ENCODE measurements around the gene NOS3. TPM values are rescaled to one million over a fixed set of nuclear protein-coding genes. Genes with fewer than 3 reads are reported as not detected.
"Not testable (repeated sequence)": the region's sequence is repeated elsewhere in the genome, so short reads cannot be mapped to it uniquely, and the experiment has no call there.

The NOS3 gene
- total RNA-seq, 1 donor from 2014 or later, result 1.7 TPM

DNA sequence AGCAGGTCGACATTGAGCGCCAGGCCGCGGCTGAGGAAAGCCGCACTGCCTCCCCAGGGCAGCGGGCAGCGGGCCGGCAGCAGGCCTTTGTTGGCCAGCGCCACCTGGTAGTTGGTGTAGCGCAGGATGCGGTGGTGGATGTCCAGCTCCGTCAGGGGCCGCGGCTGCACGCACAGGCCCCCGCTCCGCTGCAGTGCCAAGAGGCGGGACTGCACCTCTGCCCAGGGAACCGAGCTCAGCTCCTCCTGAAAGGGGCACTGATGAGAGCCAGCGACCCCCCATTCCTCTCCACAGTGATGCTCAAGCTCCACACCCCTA, 28.3 kb downstream of the NOS3 start:
- Mint-ChIP-seq H3K36me3 (no peaks in the 10 kb centered on the region), H3K27me3 (peaks cover 67% of the 10 kb centered on the region), H3K4me3 (peak overlapping the region; percentile 71), H3K9me3 (no peaks in the 10 kb centered on the region), H3K4me1 (ENCODE audit: unreplicated experiment) (peaks cover 17% of the 10 kb centered on the region), H3K27ac (peak overlapping the region; percentile 53)
- no peak for DNase-seq (ENCODE audit: extremely low spot score, unreplicated experiment)
- TF ChIP-seq CTCF (conservative IDR thresholded peaks at IDR 0.05), result no peak

- peak overlapping the region; percentile 46 for H3K4me3 Mint-ChIP-seq
- no peaks in the 10 kb centered on the region for H3K9me3 Mint-ChIP-seq
- peaks cover 68% of the 10 kb centered on the region for H3K27me3 Mint-ChIP-seq
- TF ChIP-seq CTCF (conservative IDR thresholded peaks at IDR 0.05), result no peak
- no peaks in the 10 kb centered on the region for H3K36me3 Mint-ChIP-seq
- H3K4me1 Mint-ChIP-seq (ENCODE audit: unreplicated experiment), result peaks cover 16% of the 10 kb centered on the region
- DNase-seq (ENCODE audit: extremely low spot score, unreplicated experiment), result no peak
- H3K27ac Mint-ChIP-seq, result peak overlapping the region; percentile 60
These were observed 29.4 kb downstream of the NOS3 start for GRCh38 chr7:151020231-151020630.

- Mint-ChIP-seq H3K4me3 (no peak overlapping the region), H3K27ac (peak overlapping the region; percentile 85), H3K9me3 (no peaks in the 10 kb centered on the region), H3K27me3 (peaks cover 65% of the 10 kb centered on the region), H3K36me3 (no peaks in the 10 kb centered on the region), H3K4me1 (ENCODE audit: unreplicated experiment) (peaks cover 21% of the 10 kb centered on the region)
- no peak for DNase-seq (ENCODE audit: extremely low spot score, unreplicated experiment)
- no peak for TF ChIP-seq CTCF (conservative IDR thresholded peaks at IDR 0.05)
These were observed 32.4 kb downstream of the NOS3 start for GRCh38 chr7:151023232-151023631.

GRCh38 chr7:151024435-151025056, 33.7 kb downstream of the NOS3 start, which contains the start of gene ATG9B:
ATG9B (minus strand) TSS chr7:151024494; CDS start chr7:151024423, 71 bp downstream.
- no peaks in the 10 kb centered on the region for H3K36me3 Mint-ChIP-seq
- H3K27ac Mint-ChIP-seq, result peak within 1 kb of the TSS; percentile 100
- peaks cover 54% of the 10 kb centered on the region for H3K27me3 Mint-ChIP-seq
- no peak for DNase-seq (ENCODE audit: extremely low spot score, unreplicated experiment)
- H3K9me3 Mint-ChIP-seq, result no peaks in the 10 kb centered on the region
- peak within 1 kb of the TSS; percentile 79 for H3K4me3 Mint-ChIP-seq
- no peak for TF ChIP-seq CTCF (conservative IDR thresholded peaks at IDR 0.05)
- H3K4me1 Mint-ChIP-seq (ENCODE audit: unreplicated experiment), result peaks cover 23% of the 10 kb centered on the region

- peaks cover 38% of the 10 kb centered on the region for H3K27me3 Mint-ChIP-seq
- peak overlapping the region; percentile 94 for H3K4me3 Mint-ChIP-seq
- H3K4me1 Mint-ChIP-seq (ENCODE audit: unreplicated experiment), result peaks cover 22% of the 10 kb centered on the region
- TF ChIP-seq CTCF (conservative IDR thresholded peaks at IDR 0.05), result no peak
- no peak for DNase-seq (ENCODE audit: extremely low spot score, unreplicated experiment)
- H3K36me3 Mint-ChIP-seq, result no peaks in the 10 kb centered on the region
- no peaks in the 10 kb centered on the region for H3K9me3 Mint-ChIP-seq
- peak overlapping the region; percentile 100 for H3K27ac Mint-ChIP-seq
These were observed 35.3 kb downstream of the NOS3 start for GRCh38 chr7:151025924-151026671.

GRCh38 chr7:151026771-151027727, 36.2 kb downstream of the NOS3 start:
- not testable (repeated sequence) for DNase-seq (ENCODE audit: extremely low spot score, unreplicated experiment); H3K36me3 Mint-ChIP-seq; H3K9me3 Mint-ChIP-seq
- Mint-ChIP-seq H3K27ac (peak overlapping the region; percentile 100), H3K4me1 (ENCODE audit: unreplicated experiment) (peaks cover 22% of the 10 kb centered on the region), H3K4me3 (peak overlapping the region; percentile 94), H3K27me3 (peaks cover 30% of the 10 kb centered on the region)

DNA sequence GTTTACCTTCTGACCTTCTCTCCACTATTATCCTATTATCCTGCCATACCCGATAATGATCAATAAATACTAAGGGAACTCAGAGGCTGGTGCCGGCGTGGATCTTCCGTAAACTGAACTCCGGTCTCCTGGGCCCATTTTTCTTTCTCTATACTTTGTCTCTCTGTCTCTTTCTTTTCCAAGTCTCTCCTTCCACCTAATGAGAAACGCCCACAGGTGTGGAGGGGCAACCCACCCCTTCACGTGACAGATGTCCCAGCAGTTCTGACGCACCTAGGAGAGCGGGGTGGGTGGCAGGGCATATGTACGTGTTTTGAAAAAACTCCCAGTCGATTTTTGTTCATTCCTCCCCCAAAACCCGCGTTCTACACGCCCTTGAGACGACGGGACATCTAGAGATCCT, 36.9 kb downstream of the NOS3 start:
- Mint-ChIP-seq H3K4me3 (peak overlapping the region; percentile 94), H3K4me1 (ENCODE audit: unreplicated experiment) (peaks cover 22% of the 10 kb centered on the region), H3K27me3 (peaks cover 30% of the 10 kb centered on the region), H3K27ac (peak overlapping the region; percentile 100)
- H3K36me3 Mint-ChIP-seq; H3K9me3 Mint-ChIP-seq; DNase-seq (ENCODE audit: extremely low spot score, unreplicated experiment): not testable (repeated sequence)

Measured in type B pancreatic cell (in vitro differentiated cells).